Epithelial cell of esophagus (primary cell): Measurements from ENCODE around the gene FAM120A.

Experiments used
- DNase-seq: peaks from one replicate; pipeline ENCODE4 v3.0.0; 2010; ENCODE audit warnings: low read depth
- H3K4me3 ChIP-seq: 2 replicates; pipeline ENCODE4 v1.5.1; 2011; ENCODE audit warnings: mild to moderate bottlenecking, low read length, control low read depth
- CTCF ChIP-seq: IDR thresholded peaks from 2 replicates; pipeline ENCODE4 v1.5.1; 2011; ENCODE audit warnings: low read depth, mild to moderate bottlenecking, low read length, control low read depth, inconsistent platforms; ENCODE audit not compliant: insufficient read depth; ENCODE audit errors: missing control alignments

The FAM120A gene

DNA sequence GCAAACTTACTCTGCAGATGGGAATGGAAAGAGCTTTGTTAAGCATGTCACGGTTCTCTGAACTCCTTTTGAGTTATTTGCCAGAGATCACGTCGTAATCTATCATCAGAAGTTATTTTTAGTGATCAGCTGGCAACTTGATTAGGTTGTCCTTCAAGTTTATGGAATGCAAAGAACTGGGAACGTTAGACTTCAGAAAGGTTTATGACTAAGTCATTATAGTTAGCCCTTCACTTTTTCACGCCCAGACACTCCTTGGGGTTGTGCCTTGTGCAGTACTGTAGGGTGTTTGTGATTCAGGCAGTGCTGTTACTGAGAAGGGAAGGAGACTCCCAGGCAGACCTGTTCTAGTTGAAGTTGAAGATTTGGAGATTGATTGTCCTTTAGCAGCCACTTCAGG is 98.1 kb downstream of the FAM120A start:
- no peak for TF ChIP-seq CTCF
- DNase-seq: peak; percentile 77
- H3K4me3 ChIP-seq: no peak overlapping the region

GRCh38 chr9:93552923-93553322 is 101.4 kb downstream of the FAM120A start:
- TF ChIP-seq CTCF: no peak
- no peak overlapping the region for H3K4me3 ChIP-seq
- no peak for DNase-seq

GRCh38 chr9:93555370-93555769 is 103.9 kb downstream of the FAM120A start:
- no peak for DNase-seq
- TF ChIP-seq CTCF: no peak
- H3K4me3 ChIP-seq: no peak overlapping the region

DNA sequence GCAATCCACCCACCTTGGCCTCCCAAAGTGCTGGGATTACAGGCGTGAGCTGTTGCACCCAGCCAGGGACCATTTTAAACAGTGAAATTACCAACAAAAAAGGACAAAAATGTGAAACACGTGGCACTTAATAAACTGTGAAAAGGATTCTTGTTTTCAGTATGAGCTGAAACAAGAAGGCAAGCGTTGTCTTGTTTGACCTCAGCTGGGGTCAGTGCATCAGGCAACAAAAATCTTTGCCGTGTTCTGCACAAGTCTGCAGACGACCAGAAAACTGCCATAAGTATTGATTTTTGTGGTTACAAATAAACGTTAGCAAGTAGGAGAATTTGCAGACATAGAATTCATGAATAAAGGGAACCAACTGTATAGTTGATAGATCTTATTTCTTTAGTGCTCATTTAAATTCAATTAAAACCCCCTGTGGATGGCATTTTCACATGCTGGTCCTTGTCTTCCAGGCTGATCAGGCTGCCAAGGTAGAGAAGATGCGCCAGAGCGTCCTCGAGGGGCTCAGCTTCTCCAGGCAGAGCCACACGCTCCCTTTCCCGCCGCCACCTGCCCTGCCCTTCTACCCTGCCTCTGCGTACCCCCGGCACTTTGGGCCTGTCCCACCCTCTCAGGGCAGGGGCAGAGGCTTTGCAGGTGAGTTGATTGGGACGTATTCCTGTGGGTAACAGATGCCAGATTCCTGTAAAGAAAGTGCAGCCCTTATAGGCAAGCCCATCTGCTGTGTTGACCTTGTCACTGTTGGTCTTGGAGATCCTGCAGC is 106.1 kb downstream of the FAM120A start:
- DNase-seq: no peak
- H3K4me3 ChIP-seq: no peak overlapping the region
- no peak for TF ChIP-seq CTCF

DNA sequence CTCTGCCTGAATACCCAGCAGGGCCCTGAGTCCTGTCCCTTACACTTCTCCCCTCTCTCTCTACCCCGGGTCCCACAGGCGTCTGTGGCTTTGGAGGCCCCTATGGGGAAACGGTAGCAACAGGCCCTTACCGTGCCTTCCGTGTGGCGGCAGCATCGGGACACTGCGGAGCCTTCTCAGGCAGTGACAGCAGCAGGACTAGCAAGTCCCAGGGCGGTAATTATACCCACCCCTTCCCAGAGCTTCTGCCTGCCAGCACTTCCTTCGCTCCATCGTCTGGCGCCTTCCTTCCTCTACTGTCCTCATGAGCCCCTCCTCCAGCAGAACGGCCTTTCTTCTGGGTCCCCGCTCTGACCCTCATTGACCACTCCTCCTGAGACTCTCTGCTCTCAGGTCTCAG is 107.0 kb downstream of the FAM120A start:
- H3K4me3 ChIP-seq: no peak overlapping the region
- TF ChIP-seq CTCF: no peak
- DNase-seq: no peak

DNA sequence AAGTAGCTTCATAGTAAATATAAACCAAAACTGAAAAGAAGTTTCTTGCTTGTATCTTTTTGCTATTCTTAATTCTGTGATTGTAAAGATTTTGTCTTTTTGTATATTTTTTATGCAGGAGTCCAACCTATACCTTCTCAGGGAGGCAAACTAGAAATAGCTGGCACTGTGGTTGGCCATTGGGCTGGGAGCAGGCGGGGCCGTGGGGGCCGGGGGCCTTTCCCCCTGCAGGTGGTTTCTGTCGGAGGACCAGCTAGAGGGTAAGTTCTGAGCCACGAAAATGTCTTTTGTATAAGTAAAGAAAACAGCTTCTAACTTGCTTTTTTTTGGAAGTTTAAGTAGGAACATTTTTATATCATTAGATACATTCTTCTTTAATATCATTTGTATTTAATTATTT is 109.5 kb downstream of the FAM120A start:
- DNase-seq: no peak
- H3K4me3 ChIP-seq: no peak overlapping the region
- TF ChIP-seq CTCF: no peak

- peak; percentile 82 for DNase-seq
- no peak for TF ChIP-seq CTCF
These were observed 110.7 kb downstream of the FAM120A start for GRCh38 chr9:93562157-93562556.

More at GRCh38 chr9:93562157-93562556, 110.7 kb downstream of the FAM120A start:
- H3K4me3 ChIP-seq: no peak overlapping the region
